Measurements from ENCODE around the gene IFT43.

IFT43 gene

GRCh38 chr14:75969126-75969525 lies 16.4 kb upstream of the IFT43 start:
- Histone ChIP-seq H3K4me3 (ENCODE audit: low read depth, low read length) (no peak overlapping the region), H3K27ac (ENCODE audit: low read depth, low read length) (no peak overlapping the region), H3K4me1 (ENCODE audit: control insufficient read depth, insufficient read depth, low read length) (peaks cover 10% of the 10 kb centered on the region), H3K27me3 (ENCODE audit: control insufficient read depth, insufficient read depth, low read length) (no peaks in the 10 kb centered on the region), H3K9ac (ENCODE audit: low read depth, low read length) (no peak overlapping the region), H3K9me3 (ENCODE audit: control insufficient read depth, insufficient read depth, low read length) (no peaks in the 10 kb centered on the region), H3K36me3 (ENCODE audit: control insufficient read depth, insufficient read depth, low read length) (no peaks in the 10 kb centered on the region)

- Histone ChIP-seq H3K27ac (ENCODE audit: low read depth, low read length) (no peak overlapping the region), H3K9me3 (ENCODE audit: control insufficient read depth, insufficient read depth, low read length) (no peaks in the 10 kb centered on the region), H3K4me1 (ENCODE audit: control insufficient read depth, insufficient read depth, low read length) (peaks cover 10% of the 10 kb centered on the region), H3K36me3 (ENCODE audit: control insufficient read depth, insufficient read depth, low read length) (no peaks in the 10 kb centered on the region), H3K4me3 (ENCODE audit: low read depth, low read length) (no peak overlapping the region), H3K27me3 (ENCODE audit: control insufficient read depth, insufficient read depth, low read length) (no peaks in the 10 kb centered on the region), H3K9ac (ENCODE audit: low read depth, low read length) (no peak overlapping the region)
These were observed 15.7 kb upstream of the IFT43 start for GRCh38 chr14:75969891-75970290.

- Histone ChIP-seq H3K27me3 (ENCODE audit: control insufficient read depth, insufficient read depth, low read length) (no peaks in the 10 kb centered on the region), H3K4me1 (ENCODE audit: control insufficient read depth, insufficient read depth, low read length) (peaks cover 10% of the 10 kb centered on the region), H3K36me3 (ENCODE audit: control insufficient read depth, insufficient read depth, low read length) (no peaks in the 10 kb centered on the region), H3K4me3 (ENCODE audit: low read depth, low read length) (no peak overlapping the region), H3K9me3 (ENCODE audit: control insufficient read depth, insufficient read depth, low read length) (no peaks in the 10 kb centered on the region), H3K27ac (ENCODE audit: low read depth, low read length) (no peak overlapping the region), H3K9ac (ENCODE audit: low read depth, low read length) (no peak overlapping the region)
These were observed 14.6 kb upstream of the IFT43 start for GRCh38 chr14:75970989-75971388.

- no peak overlapping the region for H3K9ac ChIP-seq (ENCODE audit: low read depth, low read length)
- H3K27ac ChIP-seq (ENCODE audit: low read depth, low read length) = no peak overlapping the region
- peaks cover 12% of the 10 kb centered on the region for H3K4me1 ChIP-seq (ENCODE audit: control insufficient read depth, insufficient read depth, low read length)
- no peak overlapping the region for H3K4me3 ChIP-seq (ENCODE audit: low read depth, low read length)
- H3K9me3 ChIP-seq (ENCODE audit: control insufficient read depth, insufficient read depth, low read length) = no peaks in the 10 kb centered on the region
- H3K36me3 ChIP-seq (ENCODE audit: control insufficient read depth, insufficient read depth, low read length) = no peaks in the 10 kb centered on the region
- H3K27me3 ChIP-seq (ENCODE audit: control insufficient read depth, insufficient read depth, low read length) = no peaks in the 10 kb centered on the region
These were observed 14.1 kb upstream of the IFT43 start for GRCh38 chr14:75971509-75971908.

- H3K9ac ChIP-seq (ENCODE audit: low read depth, low read length) = no peak overlapping the region
- no peaks in the 10 kb centered on the region for H3K36me3 ChIP-seq (ENCODE audit: control insufficient read depth, insufficient read depth, low read length)
- peaks cover 20% of the 10 kb centered on the region for H3K4me1 ChIP-seq (ENCODE audit: control insufficient read depth, insufficient read depth, low read length)
- H3K27ac ChIP-seq (ENCODE audit: low read depth, low read length) = no peak overlapping the region
- H3K9me3 ChIP-seq (ENCODE audit: control insufficient read depth, insufficient read depth, low read length) = no peaks in the 10 kb centered on the region
- H3K4me3 ChIP-seq (ENCODE audit: low read depth, low read length) = no peak overlapping the region
- no peaks in the 10 kb centered on the region for H3K27me3 ChIP-seq (ENCODE audit: control insufficient read depth, insufficient read depth, low read length)
These were observed 12.7 kb upstream of the IFT43 start for GRCh38 chr14:75972801-75973421.

GRCh38 chr14:75976826-75977581 lies 8.6 kb upstream of the IFT43 start:
- no peak overlapping the region for H3K4me3 ChIP-seq (ENCODE audit: low read depth, low read length)
- H3K4me1 ChIP-seq (ENCODE audit: control insufficient read depth, insufficient read depth, low read length) = peaks cover 30% of the 10 kb centered on the region
- H3K27me3 ChIP-seq (ENCODE audit: control insufficient read depth, insufficient read depth, low read length) = peaks cover 12% of the 10 kb centered on the region
- no peaks in the 10 kb centered on the region for H3K9me3 ChIP-seq (ENCODE audit: control insufficient read depth, insufficient read depth, low read length)
- no peaks in the 10 kb centered on the region for H3K36me3 ChIP-seq (ENCODE audit: control insufficient read depth, insufficient read depth, low read length)
- no peak overlapping the region for H3K27ac ChIP-seq (ENCODE audit: low read depth, low read length)
- no peak overlapping the region for H3K9ac ChIP-seq (ENCODE audit: low read depth, low read length)

GRCh38 chr14:75977582-75977943 lies 8.0 kb upstream of the IFT43 start:
- Histone ChIP-seq H3K4me3 (ENCODE audit: low read depth, low read length) (no peak overlapping the region), H3K9me3 (ENCODE audit: control insufficient read depth, insufficient read depth, low read length) (no peaks in the 10 kb centered on the region), H3K27me3 (ENCODE audit: control insufficient read depth, insufficient read depth, low read length) (peaks cover 12% of the 10 kb centered on the region), H3K9ac (ENCODE audit: low read depth, low read length) (no peak overlapping the region), H3K27ac (ENCODE audit: low read depth, low read length) (no peak overlapping the region), H3K4me1 (ENCODE audit: control insufficient read depth, insufficient read depth, low read length) (peaks cover 25% of the 10 kb centered on the region), H3K36me3 (ENCODE audit: control insufficient read depth, insufficient read depth, low read length) (no peaks in the 10 kb centered on the region)

GRCh38 chr14:75978249-75978731 lies 7.3 kb upstream of the IFT43 start:
- H3K4me3 ChIP-seq (ENCODE audit: low read depth, low read length) = no peak overlapping the region
- H3K9me3 ChIP-seq (ENCODE audit: control insufficient read depth, insufficient read depth, low read length) = no peaks in the 10 kb centered on the region
- no peaks in the 10 kb centered on the region for H3K36me3 ChIP-seq (ENCODE audit: control insufficient read depth, insufficient read depth, low read length)
- peaks cover 19% of the 10 kb centered on the region for H3K27me3 ChIP-seq (ENCODE audit: control insufficient read depth, insufficient read depth, low read length)
- peaks cover 25% of the 10 kb centered on the region for H3K4me1 ChIP-seq (ENCODE audit: control insufficient read depth, insufficient read depth, low read length)
- no peak overlapping the region for H3K27ac ChIP-seq (ENCODE audit: low read depth, low read length)
- no peak overlapping the region for H3K9ac ChIP-seq (ENCODE audit: low read depth, low read length)

GRCh38 chr14:75979071-75979571 lies 6.4 kb upstream of the IFT43 start:
- Histone ChIP-seq H3K4me1 (ENCODE audit: control insufficient read depth, insufficient read depth, low read length) (peaks cover 25% of the 10 kb centered on the region), H3K36me3 (ENCODE audit: control insufficient read depth, insufficient read depth, low read length) (no peaks in the 10 kb centered on the region), H3K9ac (ENCODE audit: low read depth, low read length) (no peak overlapping the region), H3K9me3 (ENCODE audit: control insufficient read depth, insufficient read depth, low read length) (no peaks in the 10 kb centered on the region), H3K27me3 (ENCODE audit: control insufficient read depth, insufficient read depth, low read length) (peaks cover 27% of the 10 kb centered on the region), H3K27ac (ENCODE audit: low read depth, low read length) (no peak overlapping the region), H3K4me3 (ENCODE audit: low read depth, low read length) (no peak overlapping the region)

- no peak overlapping the region for H3K4me3 ChIP-seq (ENCODE audit: low read depth, low read length)
- H3K27ac ChIP-seq (ENCODE audit: low read depth, low read length) = no peak overlapping the region
- no peak overlapping the region for H3K9ac ChIP-seq (ENCODE audit: low read depth, low read length)
- no peaks in the 10 kb centered on the region for H3K9me3 ChIP-seq (ENCODE audit: control insufficient read depth, insufficient read depth, low read length)
- H3K36me3 ChIP-seq (ENCODE audit: control insufficient read depth, insufficient read depth, low read length) = no peaks in the 10 kb centered on the region
- peaks cover 35% of the 10 kb centered on the region for H3K27me3 ChIP-seq (ENCODE audit: control insufficient read depth, insufficient read depth, low read length)
- H3K4me1 ChIP-seq (ENCODE audit: control insufficient read depth, insufficient read depth, low read length) = peaks cover 25% of the 10 kb centered on the region
These were observed 5.7 kb upstream of the IFT43 start for GRCh38 chr14:75979648-75980565.
